ENCODE results near the gene SLC18A2.

SLC18A2 gene

DNA sequence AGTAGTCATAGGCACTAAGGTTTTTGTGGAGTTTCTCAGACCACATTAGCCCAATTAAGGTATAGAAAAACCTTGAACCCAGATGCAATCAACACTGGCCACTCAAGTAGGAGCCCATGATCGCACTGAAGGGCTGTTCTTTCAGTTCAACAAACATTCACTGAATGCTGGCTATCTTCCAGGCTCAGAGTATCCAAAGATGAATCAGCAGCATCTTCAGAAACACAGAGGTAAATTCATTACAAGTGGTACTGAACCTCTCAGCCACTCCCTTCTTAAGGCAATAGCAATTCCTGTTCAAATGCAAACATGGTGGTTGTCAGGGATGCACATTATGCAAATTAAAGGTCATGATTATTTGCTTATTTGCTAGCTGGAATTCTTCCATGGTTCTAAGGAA is 26.5 kb upstream of the SLC18A2 start:
- DNase-seq (ENCODE audit: low read depth): no peak
- no peak overlapping the region for H3K4me3 ChIP-seq (ENCODE audit: low read depth, low read length)
- TF ChIP-seq, protein P1, sequence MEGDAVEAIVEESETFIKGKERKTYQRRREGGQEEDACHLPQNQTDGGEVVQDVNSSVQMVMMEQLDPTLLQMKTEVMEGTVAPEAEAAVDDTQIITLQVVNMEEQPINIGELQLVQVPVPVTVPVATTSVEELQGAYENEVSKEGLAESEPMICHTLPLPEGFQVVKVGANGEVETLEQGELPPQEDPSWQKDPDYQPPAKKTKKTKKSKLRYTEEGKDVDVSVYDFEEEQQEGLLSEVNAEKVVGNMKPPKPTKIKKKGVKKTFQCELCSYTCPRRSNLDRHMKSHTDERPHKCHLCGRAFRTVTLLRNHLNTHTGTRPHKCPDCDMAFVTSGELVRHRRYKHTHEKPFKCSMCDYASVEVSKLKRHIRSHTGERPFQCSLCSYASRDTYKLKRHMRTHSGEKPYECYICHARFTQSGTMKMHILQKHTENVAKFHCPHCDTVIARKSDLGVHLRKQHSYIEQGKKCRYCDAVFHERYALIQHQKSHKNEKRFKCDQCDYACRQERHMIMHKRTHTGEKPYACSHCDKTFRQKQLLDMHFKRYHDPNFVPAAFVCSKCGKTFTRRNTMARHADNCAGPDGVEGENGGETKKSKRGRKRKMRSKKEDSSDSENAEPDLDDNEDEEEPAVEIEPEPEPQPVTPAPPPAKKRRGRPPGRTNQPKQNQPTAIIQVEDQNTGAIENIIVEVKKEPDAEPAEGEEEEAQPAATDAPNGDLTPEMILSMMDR (IDR thresholded peaks at IDR 0.05; ENCODE audit: low read depth, low read length, missing control alignments): no peak

DNA sequence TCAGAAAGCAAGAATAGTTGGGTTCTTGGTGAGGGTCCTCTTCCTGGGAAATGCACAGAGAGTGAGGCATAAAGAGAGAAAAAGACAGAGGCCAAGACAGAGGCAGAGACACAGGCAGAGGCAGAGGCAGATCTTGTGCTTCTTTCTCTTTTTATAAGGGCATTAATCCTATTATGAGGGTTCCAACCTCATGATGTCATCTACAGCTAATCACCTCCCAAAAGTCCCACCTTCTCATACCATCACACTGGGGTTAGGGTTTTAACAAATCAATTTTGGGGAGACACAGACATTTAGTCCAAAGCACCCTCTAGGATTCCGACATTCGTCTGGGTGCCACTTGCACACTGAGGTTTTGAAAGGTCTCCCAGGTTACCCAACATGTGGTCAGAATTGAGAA is 25.8 kb upstream of the SLC18A2 start:
- TF ChIP-seq, protein P1 (IDR thresholded peaks at IDR 0.05; ENCODE audit: low read depth, low read length, missing control alignments): no peak
- H3K4me3 ChIP-seq (ENCODE audit: low read depth, low read length): no peak overlapping the region
- no peak for DNase-seq (ENCODE audit: low read depth)

DNA sequence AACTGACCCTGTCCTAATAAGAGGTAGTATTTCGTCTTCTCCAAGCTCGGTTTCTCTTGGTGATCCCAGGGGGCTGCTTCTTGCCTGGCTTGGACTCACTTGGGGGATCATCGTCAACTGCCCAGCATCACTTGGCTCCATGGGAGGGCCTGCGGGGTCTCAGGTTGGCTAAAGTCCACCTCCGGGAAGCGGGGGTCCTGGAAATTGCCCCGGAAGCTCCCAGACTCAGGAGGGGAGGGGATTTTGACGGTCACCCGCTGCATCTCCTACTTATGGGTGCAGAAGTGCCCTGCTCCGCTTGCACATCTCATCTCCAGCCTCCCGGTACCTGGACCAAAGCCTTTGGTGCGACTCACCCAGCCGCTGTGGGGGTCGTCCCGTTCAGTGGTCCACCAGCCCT is 24.9 kb upstream of the SLC18A2 start:
- H3K4me3 ChIP-seq (ENCODE audit: low read depth, low read length): no peak overlapping the region
- DNase-seq (ENCODE audit: low read depth): no peak
- TF ChIP-seq, protein P1 (IDR thresholded peaks at IDR 0.05; ENCODE audit: low read depth, low read length, missing control alignments): no peak

DNA sequence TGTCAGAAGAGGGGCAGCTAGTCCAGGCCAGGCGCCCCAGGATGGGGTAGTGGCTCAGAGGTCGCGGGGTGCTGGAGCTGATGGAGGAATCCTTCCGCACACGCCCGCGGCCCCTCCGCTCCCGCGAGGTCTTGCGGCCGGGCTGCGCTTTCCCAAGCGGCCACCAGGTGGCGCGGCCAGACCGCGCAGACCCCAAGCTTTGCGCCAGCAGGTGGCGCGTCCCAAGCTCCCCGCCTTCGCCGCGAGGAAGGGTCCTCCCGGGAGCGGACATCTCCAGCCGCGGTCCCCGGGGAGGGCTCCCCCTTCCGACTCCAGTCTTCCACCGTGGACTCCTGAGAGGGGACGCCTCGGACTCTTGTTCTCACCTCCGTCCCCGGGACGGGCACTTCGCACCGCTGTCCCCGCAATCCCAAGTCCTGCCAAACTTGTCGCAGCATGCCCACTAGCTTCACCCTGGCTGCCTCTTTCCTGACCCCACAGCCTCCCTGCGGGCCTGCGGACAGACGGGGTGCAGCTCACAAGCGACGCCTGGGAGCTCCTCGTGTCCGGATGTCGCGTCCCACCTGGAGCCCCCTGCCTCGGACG is 24.2 kb upstream of the SLC18A2 start:
- TF ChIP-seq, protein P1 (IDR thresholded peaks at IDR 0.05; ENCODE audit: low read depth, low read length, missing control alignments): peak; percentile 100
- H3K4me3 ChIP-seq (ENCODE audit: low read depth, low read length): peak overlapping the region; percentile 69
- DNase-seq (ENCODE audit: low read depth): peak; percentile 19

DNA sequence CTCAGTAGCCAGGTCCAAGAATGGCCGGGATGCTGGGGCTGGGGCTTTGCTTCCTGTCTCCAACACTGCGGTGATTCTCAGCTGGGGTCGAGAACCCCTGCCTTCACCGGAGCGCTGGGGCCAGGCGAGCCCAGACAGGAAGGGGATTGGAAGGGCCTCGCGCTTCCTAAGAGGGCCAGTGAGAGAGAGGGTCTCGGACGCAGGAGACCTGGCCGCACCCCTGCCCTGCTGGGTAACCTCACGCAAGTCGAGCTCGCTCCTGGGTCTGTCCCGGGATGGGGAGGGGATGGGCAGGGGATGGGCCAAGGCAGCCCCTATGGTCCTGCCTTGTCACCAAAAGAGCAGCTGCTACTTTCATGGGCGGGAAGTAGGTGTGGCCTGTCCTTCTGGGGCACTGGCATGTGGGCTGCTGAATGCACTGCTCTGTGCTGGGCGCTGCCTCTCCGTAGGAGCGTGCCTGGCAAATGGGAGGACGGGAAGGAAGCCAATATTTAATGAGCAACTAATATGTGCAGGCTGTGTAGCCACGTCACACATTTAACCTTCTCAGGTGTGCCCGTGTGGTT is 23.6 kb upstream of the SLC18A2 start:
- H3K4me3 ChIP-seq (ENCODE audit: low read depth, low read length): peak overlapping the region; percentile 69
- no peak for DNase-seq (ENCODE audit: low read depth)
- TF ChIP-seq, protein P1 (IDR thresholded peaks at IDR 0.05; ENCODE audit: low read depth, low read length, missing control alignments): no peak

DNA sequence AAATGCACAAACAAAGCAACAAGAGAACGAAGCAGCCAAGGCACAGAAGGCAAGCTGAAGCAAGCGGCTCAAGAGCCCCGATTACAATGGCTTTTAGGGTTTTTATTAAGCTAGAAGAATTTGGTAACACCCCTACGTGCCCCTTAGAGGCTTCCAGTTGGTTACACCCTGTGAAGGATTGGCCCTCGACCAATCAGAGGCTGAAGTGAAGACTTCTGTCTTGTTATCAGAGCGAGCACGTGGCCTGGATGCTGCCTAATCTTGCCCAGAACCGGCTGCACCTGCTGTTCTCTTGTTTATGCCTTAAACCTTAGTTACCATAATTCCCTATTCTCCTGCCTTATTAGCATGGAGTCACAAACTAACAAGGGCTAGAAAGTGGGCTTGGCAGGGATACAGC is 22.3 kb upstream of the SLC18A2 start:
- no peak for DNase-seq (ENCODE audit: low read depth)
- H3K4me3 ChIP-seq (ENCODE audit: low read depth, low read length): no peak overlapping the region
- TF ChIP-seq, protein P1 (IDR thresholded peaks at IDR 0.05; ENCODE audit: low read depth, low read length, missing control alignments): no peak

DNA sequence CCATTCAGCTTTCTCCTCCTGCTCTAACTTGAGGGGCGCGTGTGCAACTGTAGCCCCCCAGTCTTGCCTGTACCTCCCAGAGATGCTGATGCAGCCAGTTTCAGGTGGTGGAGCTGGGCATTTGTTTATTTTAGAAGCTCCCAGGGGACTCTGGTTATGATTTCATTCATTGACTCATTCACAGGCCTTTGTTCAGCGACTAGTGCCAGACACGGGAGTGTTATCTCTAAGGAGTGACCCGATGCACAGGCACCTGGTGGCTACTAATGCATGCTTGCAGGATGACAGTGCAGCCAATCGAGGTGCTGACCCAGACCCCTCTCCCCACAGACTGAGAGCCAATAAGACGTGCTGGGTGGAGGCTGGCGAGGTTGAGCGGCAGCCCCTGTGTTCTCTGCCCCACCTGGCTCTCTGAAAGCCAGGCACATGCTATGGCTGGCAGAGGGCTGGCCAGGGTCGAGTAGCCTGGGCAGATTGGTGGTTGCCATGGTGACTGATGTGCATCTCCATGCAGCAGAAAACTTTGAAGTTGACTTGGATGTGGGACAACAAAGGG is 19.7 kb upstream of the SLC18A2 start:
- H3K4me3 ChIP-seq (ENCODE audit: low read depth, low read length): no peak overlapping the region
- DNase-seq (ENCODE audit: low read depth): no peak
- TF ChIP-seq, protein P1 (IDR thresholded peaks at IDR 0.05; ENCODE audit: low read depth, low read length, missing control alignments): no peak
